HG03045 (cell line): Measurements from ENCODE around the gene CCNQ.

ENCODE experiments used
- ATAC-seq: cut with Tn5 transposase; IDR thresholded peaks from one replicate; pipeline ENCODE4 v1.9.1; 2021; ENCODE audit warnings: mild to moderate bottlenecking, moderate library complexity; ENCODE audit not compliant: unreplicated experiment

The CCNQ gene

DNA sequence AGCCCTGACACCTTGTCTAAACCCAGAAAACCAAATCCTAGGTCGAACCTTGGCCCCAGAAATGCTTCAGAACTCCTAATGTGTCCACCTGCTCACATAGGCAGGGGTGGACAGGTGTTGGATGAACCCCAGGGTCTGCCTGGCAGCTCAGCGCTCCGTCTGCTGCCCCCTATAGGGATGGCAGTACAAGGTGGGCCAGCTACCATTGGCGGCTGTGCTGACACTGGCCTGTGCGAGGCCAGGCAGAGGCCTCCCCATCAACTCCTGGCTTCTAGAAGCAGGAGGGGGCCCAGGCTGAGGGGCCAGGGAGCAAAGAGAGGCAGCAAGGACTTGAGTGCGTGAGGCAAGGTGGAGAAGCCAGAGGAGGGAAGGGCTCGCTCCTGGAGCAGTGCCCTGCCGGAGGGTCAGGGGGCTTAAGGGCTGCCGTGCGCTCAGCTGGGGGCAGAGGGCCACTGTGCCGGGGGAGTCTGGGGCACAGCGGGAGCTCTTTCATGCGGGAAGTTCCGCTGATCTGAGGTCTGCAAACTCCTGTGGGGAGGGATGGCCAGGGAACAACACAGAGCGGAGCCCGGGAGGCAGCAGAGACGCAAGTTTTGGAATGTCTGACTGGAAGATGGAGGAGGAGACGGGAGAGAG lies 20.6 kb downstream of the CCNQ start:
- no peak for ATAC-seq

DNA sequence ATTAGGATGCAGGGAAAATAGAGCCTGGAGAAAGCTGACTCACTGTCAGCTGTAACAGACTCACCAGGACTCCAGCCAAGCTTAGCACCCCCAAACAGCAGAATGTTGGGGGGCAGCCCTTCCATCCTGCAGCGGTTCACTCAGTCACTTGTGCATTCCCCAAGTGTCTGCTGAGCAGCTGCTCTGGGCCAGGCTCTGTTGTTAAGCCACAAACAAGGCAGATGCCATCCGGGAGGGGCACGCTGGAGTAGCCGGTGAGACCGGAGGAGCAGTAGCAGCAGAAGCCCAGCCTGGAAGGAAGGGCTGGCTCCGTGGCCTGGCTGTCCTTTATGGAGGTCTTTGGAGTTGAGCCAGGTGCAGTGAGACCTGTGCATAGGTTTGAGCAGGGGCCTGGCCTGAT lies 22.0 kb downstream of the CCNQ start:
- ATAC-seq, result no peak

DNA sequence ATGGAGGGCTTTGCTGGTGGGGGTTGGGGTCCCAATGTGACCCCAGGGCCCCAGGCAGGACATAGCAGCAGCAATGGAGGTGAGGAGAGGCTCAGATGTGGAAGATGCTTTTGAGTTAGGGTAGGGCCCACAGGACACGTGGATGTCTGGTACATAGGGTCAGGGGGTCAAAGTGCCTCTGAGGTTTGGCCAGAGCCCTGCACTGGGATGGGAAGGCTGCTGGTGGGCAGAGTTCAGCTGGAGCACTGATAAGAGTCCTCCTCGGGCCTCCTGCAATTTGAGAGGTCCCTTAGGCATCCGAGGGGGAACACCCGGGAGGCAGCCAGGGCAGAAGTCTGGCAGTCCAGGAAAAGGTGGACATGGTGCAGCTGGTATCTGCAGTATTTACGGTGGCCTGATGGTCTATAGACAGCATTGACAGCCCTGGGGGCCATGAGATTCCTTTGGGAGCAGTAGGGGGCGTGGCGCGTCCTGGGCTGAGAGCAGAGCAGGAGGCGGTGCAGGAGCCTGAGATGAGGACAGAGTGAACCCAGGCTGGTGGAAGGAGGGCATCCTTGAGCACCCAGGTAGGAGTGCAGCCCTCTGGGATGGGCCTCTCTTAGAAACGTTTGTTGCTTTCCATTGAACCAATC lies 22.6 kb downstream of the CCNQ start:
- ATAC-seq, result no peak

DNA sequence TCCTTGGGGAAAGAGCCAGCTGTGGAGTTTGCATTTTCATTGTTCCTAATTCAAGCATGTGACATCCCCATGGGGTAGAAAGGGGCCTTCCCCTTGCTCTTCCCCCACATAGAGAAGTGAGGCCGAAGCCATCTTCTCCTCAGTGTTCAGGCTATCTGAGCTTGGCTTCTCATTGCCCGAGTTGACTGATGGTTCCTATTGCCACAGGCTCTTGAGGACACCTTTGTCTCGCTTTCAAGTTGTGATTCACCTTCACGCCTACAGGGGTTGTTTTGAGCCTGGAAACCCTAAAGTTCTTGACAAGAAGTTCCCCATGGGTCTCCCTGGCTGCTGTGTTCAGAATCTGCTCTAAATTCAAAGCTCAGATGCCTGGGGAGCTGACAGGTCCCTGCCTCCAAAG lies 25.0 kb downstream of the CCNQ start:
- no peak for ATAC-seq

DNA sequence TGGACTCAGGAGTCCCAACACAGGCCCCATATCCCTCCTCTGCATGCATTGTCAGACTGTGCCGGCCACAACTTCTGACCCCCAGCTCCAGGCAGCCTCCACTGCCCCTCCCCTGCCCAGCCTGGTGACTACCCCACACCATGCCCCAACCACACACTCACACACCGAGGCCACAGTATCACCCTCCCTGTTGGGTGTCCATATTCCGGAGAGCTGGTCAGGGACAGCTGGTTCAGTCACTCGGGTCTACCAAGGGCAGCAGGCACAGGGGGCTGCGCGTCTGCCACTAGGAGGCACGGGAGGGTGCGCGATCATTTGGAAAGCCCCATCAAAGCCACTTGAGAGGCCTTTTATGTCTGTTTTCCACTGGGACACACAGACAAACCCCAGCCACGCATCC lies 26.3 kb downstream of the CCNQ start:
- no peak for ATAC-seq

DNA sequence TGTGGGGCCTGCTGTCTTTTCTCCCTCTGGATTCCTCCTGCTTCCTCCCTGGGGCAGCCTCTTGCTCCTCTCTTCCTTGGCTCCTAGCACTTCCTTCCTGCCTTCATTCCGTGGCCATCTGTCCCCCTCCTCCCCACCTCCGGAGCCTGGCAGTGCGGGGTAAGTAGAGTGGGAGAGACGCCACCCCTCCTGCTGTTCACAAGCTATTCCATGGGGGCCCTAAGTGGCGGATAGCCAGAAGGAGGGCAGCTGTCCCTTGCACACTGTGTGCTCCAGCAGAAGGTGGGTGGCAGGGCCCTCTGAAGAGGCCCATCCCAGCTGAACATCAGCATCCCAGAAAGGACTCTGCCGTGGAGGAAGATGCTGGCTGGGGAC lies 27.4 kb downstream of the CCNQ start:
- no peak for ATAC-seq

DNA sequence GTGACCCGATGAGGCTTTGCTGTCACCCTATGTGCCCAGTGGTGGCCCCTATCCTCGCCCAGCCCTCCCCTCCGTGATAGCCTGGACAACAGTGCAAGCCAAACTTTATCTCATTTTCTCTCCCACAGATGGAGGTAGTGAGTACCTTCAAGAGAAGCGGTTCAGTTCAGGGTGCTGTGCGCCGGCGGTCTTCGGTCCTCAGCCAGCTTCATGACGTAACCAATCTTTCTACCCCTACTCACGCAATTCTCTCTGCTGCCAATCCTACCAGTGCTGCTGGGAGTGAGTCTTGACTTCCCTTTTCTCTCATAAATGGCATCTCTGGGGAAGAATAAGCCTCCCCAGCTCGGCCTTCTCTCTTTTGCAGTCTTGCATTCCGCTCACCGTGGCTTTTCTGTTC lies 29.5 kb downstream of the CCNQ start:
- ATAC-seq, result no peak

DNA sequence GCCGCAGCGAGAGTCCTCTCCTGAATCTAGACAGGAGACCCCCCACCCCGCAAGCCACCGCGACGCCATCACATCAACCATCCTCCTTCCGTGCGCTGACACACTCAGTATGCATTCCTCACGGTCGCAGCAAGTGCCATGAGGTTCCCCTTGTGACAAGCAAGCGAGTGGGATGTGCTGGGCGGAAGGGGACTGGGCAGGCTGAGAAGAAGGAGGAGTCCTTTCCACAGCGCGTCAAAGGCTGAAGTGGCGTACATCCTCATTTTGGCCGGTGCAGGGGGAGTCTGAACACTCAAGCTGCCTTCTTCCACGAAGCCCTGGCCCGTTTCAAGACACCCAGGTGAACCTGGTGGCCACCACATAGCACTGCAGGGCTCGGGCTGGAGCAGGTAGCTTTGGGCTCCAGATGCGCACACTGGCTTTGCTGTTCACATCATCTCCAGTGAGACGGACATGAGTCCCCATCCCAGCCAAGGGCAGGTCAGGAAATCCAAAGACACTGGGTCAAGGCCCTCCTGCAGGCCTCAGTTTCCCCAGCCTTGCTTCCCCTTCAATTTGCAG lies 30.4 kb downstream of the CCNQ start:
- ATAC-seq, result no peak

DNA sequence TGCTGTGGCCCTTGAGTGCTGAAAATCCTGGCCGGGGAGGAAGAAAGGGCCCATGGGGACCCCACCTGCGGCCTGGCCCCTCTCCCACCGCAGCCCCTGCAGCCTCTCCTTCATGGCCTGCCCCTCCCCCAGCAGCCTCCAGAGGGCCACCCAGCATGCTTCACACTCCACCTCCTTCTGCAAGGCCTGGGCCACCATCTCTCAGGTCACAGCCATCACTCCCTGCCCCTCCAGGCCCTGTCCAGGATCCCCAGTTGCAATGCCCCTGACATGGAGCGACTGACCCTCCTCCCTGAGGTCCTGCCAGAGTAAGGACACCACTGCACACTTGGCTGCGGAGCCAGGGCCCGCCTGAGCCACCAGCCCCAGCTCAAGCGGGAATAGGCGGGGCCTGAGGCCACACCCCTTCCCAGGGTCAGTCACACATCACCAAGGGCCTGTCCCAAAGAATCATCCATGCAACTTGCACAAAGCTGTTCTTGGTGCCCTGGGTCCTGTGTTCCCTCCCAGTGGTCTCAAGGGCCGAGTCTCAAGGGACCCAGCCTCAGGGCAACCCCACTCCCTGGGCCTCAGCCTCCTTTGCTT lies 32.9 kb downstream of the CCNQ start:
- ATAC-seq, result no peak

DNA sequence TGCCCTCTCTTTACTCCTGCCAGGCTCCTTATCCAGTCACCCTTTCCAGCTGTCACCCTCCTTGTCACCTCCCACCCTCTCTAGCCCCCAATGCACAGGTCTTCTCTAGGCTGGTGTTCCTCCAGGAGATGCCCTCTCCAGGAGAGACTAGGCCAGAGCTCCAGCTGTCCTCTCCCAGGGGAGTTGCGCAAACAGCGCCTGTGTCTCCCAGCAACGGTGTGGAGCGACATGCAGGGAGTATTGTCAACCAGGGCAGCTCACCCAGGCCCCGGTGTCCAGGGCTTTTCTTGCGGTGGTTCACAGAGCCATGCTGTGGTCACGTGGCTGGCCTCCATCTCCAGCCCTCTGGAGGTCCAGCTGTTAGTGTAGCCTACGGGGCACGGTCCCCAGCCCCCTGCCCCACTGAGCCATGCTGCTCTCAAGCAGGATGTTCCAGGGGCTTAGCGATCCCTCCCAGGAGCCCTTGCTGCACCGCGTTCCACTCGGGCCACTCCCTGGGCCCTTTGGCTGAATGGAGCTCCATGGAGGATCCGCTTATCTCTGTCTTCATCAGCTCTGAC lies 34.8 kb downstream of the CCNQ start:
- no peak for ATAC-seq

DNA sequence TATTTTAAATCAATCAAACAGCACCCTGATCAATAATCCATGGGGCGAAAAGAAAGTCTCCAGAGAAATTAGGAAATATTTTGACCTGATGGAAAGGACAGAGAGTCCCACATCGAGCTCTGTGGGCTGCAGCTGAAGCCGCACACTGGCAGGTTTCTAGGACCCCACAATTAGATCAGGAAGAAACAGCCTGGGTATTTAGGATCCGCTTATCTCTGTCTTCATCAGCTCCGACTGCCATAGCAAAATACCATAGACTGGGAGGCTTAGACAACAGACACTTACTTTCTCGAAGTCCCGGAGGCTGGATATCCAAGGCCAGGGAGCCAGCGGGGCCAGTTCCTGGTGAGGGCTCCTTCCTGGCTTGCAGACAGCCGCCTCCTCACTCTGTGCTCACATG lies 36.4 kb downstream of the CCNQ start:
- no peak for ATAC-seq

DNA sequence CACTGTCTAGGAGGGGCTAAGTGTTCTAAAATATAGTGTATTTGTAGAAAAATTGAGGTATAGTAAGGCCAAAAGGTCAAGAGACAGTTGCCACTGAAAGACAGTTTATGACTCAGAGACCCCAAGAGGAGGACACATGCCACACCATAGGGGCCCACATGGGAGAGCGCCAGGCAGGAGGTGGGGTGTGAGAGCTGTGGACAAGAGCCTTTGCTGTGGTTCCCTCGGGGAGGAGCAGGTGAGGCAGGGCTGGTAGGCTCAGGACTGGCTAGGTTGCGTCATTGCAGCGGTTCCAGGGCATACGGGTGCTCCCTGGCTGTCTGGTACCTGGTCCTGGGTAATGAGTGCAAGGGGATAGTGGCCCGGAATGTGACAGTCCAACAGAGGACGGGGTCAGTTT lies 37.6 kb downstream of the CCNQ start:
- ATAC-seq, result no peak

DNA sequence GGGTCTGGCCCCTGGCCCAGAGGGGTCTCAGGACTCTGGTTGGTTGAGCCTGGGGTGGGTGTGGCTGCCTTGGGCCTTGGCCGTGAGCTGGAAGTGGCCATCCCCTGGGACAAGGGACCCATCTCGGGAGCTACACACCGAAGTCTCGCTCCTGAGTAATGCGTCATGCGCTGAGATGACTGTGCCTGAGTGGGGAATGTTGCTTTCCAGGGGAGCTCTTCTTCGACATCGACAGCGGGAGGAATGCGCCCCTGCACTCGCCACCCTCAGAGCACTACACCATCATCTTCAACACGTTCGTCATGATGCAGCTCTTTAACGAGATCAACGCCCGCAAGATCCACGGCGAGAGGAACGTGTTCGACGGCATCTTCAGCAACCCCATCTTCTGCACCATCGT lies 38.5 kb downstream of the CCNQ start:
- ATAC-seq, result no peak

DNA sequence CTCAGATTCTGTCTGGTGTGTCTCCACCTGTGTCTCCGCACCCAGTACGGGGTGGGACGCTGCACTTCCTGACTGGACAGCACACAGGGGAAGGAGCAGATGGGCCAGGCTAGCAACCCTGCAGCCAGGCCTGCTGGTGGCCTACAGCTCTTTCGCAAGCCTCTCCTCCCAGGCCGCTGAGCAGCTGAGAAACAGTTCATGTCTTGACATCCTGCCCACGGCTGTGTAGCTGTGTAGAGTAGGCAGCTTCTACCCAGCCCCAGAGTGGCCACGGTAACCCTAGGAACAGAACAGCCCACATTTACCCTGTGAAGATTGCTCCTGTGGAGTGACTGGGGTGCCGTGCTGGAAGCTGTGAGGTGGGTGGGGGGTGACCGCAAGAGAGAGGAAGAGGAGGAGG lies 38.9 kb downstream of the CCNQ start:
- ATAC-seq, result no peak

DNA sequence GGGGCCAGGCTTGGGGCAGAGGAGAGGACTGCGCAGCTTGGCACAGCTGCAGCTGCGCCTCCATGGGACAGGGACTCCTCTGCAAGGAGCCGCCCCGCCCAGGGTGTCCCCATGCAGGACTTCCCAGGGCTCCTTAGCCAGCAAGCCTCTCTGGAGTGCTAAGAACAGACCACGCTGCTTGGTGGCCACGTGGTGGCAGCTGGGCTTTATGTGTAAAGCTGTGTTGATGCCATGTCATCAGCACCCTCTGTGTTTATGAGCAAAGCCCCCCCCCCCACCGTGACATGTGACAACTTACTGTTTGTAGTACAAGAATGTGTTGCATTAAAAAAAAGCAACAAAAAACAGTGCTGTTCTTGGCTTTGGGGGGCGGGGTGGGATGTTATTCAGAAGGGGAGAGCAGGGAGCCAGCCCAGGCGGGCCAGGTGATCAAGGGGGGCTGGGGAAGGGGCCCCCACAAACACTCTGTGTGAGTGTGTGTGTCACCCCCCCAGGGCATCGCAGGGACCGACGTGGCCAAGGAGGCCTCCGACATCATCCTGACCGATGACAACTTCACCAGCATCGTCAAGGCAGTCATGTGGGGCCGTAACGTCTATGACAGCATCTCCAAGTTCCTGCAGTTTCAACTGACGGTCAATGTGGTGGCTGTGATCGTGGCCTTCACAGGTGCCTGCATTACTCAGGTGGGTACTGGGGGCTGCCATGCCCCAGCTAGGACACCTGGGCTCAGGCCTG lies 41.2 kb downstream of the CCNQ start:
- ATAC-seq, result no peak

DNA sequence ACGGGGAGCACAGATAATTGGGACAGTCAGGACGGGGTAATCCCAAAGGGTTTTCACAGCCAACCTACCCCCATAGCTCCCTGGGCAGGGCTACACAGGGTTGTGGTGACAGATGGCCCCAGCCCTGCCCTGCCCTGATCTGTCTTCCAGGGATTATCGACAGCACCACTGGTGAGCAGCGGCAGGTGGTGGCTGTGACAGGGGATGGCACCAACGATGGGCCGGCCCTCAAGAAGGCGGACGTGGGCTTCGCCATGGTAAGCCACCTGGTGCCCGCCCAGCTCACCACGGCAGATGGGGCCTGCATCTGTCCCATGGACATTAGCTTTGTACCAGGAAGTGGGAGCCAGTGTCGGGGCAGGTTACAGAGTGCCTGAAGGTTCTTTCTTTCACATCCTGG lies 42.2 kb downstream of the CCNQ start:
- no peak for ATAC-seq

DNA sequence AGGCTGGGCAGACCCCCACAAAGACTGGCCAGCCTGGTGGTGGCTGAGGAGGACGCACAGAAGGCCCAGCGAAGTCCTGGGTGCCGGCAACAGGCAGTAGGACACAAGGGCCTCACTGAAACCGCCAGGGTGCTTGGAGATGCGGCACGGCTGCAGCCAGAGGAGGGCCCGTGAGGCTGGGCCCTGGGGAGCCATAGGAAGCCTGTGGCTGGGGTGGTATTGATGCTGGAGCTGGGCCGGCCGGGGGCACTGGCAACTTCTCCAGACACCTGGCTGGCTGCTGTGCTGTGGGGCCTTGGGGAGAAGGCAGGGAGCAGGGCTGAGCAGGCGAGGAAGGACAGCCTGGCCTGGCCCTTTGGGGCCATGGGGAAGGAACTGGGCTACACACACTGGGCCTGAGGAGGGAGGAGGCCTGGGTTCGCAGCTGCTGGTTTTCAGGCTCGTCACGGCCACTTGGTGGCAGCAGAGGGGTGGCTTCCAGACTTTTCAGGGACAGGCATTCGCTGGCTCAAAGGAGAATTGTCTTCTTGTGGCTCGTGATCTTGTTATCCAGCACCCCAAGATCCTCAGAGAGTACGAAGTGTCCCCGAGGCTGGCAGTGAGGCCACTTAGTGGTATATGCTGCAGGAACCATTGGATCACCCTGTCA lies 44.3 kb downstream of the CCNQ start:
- no peak for ATAC-seq

DNA sequence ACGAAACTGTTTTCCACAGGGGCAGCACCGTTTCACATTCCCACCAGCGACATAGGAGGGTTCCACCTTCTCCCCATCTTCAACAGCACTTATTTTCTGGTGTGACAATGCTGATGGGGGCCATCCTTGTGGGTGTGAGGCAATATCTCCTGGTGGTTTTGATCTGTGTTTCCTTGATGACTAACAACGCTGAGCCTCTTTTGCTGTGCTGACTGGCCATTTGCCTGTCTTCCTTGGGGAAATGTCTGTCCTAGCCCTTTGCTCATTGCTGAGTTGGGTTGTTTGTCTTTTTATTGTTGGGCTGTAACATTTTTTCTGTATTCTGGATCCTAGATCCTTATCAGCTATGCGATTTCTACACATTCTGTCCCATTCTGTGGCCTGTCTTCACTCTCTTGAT lies 47.8 kb downstream of the CCNQ start:
- no peak for ATAC-seq

DNA sequence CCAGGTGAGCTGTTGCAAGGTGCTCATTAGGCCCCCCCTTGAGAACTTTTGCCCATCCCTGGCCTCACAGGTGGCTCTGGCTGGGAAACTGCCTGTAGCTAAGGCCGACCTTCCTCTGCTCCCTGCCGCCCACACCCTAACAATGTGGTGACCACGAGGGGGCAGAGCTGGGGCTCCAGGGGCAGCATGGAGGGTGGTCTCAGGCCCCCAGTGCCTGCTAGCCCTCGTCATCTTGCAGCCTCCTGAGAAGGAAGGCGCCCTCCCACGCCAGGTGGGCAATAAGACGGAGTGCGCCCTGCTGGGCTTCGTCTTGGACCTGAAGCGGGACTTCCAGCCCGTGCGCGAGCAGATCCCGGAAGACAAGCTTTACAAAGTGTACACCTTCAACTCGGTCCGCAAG lies 49.1 kb downstream of the CCNQ start:
- ATAC-seq, result no peak

DNA sequence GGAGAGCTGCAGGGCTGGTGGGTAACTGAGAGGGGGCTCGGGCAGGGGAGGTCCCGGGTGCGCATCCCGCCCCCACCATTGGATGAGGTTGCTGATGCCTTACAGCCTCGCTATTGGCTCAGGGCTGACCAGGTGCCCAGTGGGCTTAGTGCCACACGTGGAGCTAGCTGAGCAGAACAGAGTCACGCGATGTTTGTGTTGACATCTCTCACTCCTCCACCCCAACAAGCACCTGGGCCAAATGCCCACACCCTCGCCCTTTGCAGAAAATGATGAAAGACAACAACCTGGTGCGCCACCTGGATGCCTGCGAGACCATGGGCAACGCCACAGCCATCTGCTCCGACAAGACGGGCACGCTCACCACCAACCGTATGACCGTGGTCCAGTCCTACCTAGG lies 49.7 kb downstream of the CCNQ start:
- no peak for ATAC-seq

DNA sequence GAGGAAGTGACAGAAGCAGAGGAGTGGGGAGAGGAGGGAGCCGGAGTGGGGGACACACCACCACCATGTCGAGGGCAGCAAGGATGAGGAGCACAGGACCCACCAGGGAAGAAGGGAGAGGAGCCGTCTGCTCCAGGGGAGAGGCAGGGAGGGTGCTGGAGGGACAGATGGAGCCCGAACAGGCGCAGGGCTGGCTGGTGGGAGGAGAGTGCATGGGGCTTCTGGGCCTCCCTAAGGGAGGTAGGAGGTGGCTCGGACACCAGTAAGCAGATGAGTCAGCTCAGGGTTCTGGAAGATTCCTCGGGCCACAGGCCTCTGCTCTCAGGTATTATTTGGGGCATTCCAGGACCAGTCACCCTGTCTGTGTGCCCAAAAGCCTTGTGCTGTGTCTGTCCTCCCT lies 51.7 kb downstream of the CCNQ start:
- ATAC-seq, result no peak
